ENCODE data around the gene NDE1. TPM values are rescaled to one million over a fixed set of nuclear protein-coding genes. Genes with fewer than 3 reads are reported as not detected.

Gene NDE1
- total and polyA plus RNA-seq, 2 of the 8 experiments (the other 6 are each of a cell fraction or from before 2014, with no cell fraction given), result 13.3 to 41.3 TPM

GRCh38 chr16:15642557-15643047, 7.4 kb upstream of the NDE1 start (continued):
- TF ChIP-seq EZH2 (IDR thresholded peaks at IDR 0.05; ENCODE audit: low read depth, low read length, severe bottlenecking), result no peak
- no peak for TF ChIP-seq CREB1 (IDR thresholded peaks at IDR 0.05)

Data from H1 (cell line).